HG03571 (cell line): ENCODE results near the gene MTSS2.
"Not testable (repeated sequence)": the region's sequence is repeated elsewhere in the genome, so short reads cannot be mapped to it uniquely, and the experiment has no call there.

Experiments used
- ATAC-seq: cut with Tn5 transposase; IDR thresholded peaks from one replicate; pipeline ENCODE4 v1.9.1; 2021; ENCODE audit not compliant: unreplicated experiment

MTSS2 gene

GRCh38 chr16:70656712-70657263, 29.1 kb downstream of the MTSS2 start:
- ATAC-seq, result no peak

- no peak for ATAC-seq
Measured at GRCh38 chr16:70656065-70656711, 29.7 kb downstream of the MTSS2 start.

GRCh38 chr16:70653809-70654771, 31.8 kb downstream of the MTSS2 start:
- ATAC-seq, result no peak

- ATAC-seq, result no peak
Measured at GRCh38 chr16:70653406-70653805, 32.4 kb downstream of the MTSS2 start.

GRCh38 chr16:70652322-70652721, 33.5 kb downstream of the MTSS2 start:
- ATAC-seq, result no peak

- no peak for ATAC-seq
Measured at GRCh38 chr16:70651524-70651923, 34.3 kb downstream of the MTSS2 start.

- ATAC-seq, result no peak
Measured at GRCh38 chr16:70650216-70650615, 35.6 kb downstream of the MTSS2 start.

GRCh38 chr16:70649300-70649699, 36.6 kb downstream of the MTSS2 start:
- no peak for ATAC-seq

- no peak for ATAC-seq
Measured at GRCh38 chr16:70648606-70649005, 37.2 kb downstream of the MTSS2 start.

- ATAC-seq, result no peak
Measured at GRCh38 chr16:70647441-70648359, 38.2 kb downstream of the MTSS2 start.

GRCh38 chr16:70646260-70647241, 39.3 kb downstream of the MTSS2 start, which contains the start of gene IL34:
Gene IL34, plus strand, starts transcription at chr16:70646559. Its CDS starts 389 bp downstream, at chr16:70646948.
- ATAC-seq, result no peak

- ATAC-seq, result no peak
Measured at GRCh38 chr16:70644763-70645597, 40.9 kb downstream of the MTSS2 start.

GRCh38 chr16:70643264-70643663, 42.6 kb downstream of the MTSS2 start:
- ATAC-seq, result not testable (repeated sequence)

GRCh38 chr16:70642633-70643032, 43.2 kb downstream of the MTSS2 start:
- no peak for ATAC-seq

GRCh38 chr16:70638814-70639792, 46.8 kb downstream of the MTSS2 start:
- ATAC-seq, result no peak
